Thyroid gland (tissue), 4 donors: ENCODE data around the gene COL9A1.

ENCODE experiments used
- CTCF ChIP-seq, 6 experiments: fragments of 200-600 bp in 3 of 6; fragments of 450-650 bp in 3 of 6; sonication (generic) in 3 of 6; IDR thresholded peaks; one replicate each; pipeline ENCODE4 v1.5.1; 2016 to 2019; ENCODE audit warnings: antibody characterized with exemption in 6 of 6, mild to moderate bottlenecking in 2 of 6, inconsistent platforms in 1 of 6, moderate library complexity in 1 of 6
- POLR2A ChIP-seq, 2 donors: fragments of 450-650 bp; IDR thresholded peaks; one replicate each; pipeline ENCODE4 v1.6.1; 2017; ENCODE audit warnings: antibody characterized with exemption in 2 of 2, mild to moderate bottlenecking in 2 of 2, moderate library complexity in 1 of 2

- TF ChIP-seq CTCF (IDR thresholded peaks at IDR 0.05) (no peak), POLR2A (IDR thresholded peaks at IDR 0.05) (no peak)
These were observed 118.2 kb downstream of the COL9A1 start for GRCh38 chr6:70184723-70185122.
